Stomach (tissue), 4 donors: Measurements from ENCODE around the gene CD151.

Source experiments
- CTCF ChIP-seq, 7 experiments: fragments of 450-650 bp in 4 of 7; fragments of 200-600 bp in 3 of 7; sonication (generic) in 3 of 7; IDR thresholded peaks; one replicate each; pipeline ENCODE4 v1.5.1; 2016 to 2019; ENCODE audit warnings: antibody characterized with exemption in 7 of 7, control low read depth in 2 of 7, mild to moderate bottlenecking in 1 of 7
- EP300 ChIP-seq: sonication (generic); formaldehyde crosslinking; IDR thresholded peaks from one replicate; pipeline ENCODE4 v1.6.1; 2017; ENCODE audit warnings: antibody characterized with exemption
- POLR2A ChIP-seq, 4 donors: fragments of 450-650 bp; IDR thresholded peaks; one replicate each; pipeline ENCODE4 v1.6.1; 2016; ENCODE audit warnings: antibody characterized with exemption in 4 of 4, control low read depth in 2 of 4, mild to moderate bottlenecking in 1 of 4, moderate library complexity in 1 of 4
- POLR2AphosphoS5 ChIP-seq, 3 donors: sonication (generic); formaldehyde crosslinking; IDR thresholded peaks; one replicate each; pipeline ENCODE4 v1.6.1; 2016; ENCODE audit warnings: antibody characterized with exemption in 3 of 3

- peak in 5 of 7 experiments; percentile 9 to 42 (median 15) for TF ChIP-seq CTCF (IDR thresholded peaks at IDR 0.05)
- TF ChIP-seq POLR2A (IDR thresholded peaks at IDR 0.05), result peak in 1 of 4 donors; percentile 16
- no peak for TF ChIP-seq EP300
- TF ChIP-seq POLR2AphosphoS5 (IDR thresholded peaks at IDR 0.05), result peak; percentile 29 to 93 (median 93)
These were observed 13.4 kb upstream of the CD151 start for GRCh38 chr11:819129-819931.
